K562 (cell line): ENCODE results near the gene BRAP. TPM values are rescaled to one million over a fixed set of nuclear protein-coding genes. Genes with fewer than 3 reads are reported as not detected.

Source experiments
- HNRNPL ChIP-seq: fragments of 200-400 bp; formaldehyde crosslinking; IDR thresholded peaks from 2 replicates; pipeline ENCODE4 v1.6.1; 2017; ENCODE audit warnings: low read depth, mild to moderate bottlenecking, low read length
- SAFB2 ChIP-seq: fragments of 200-400 bp; formaldehyde crosslinking; IDR thresholded peaks from 2 replicates; pipeline ENCODE4 v1.6.1; 2018; ENCODE audit warnings: borderline replicate concordance, low read length, low read depth, moderate library complexity; ENCODE audit not compliant: severe bottlenecking
- U2AF1 ChIP-seq: fragments of 200-400 bp; formaldehyde crosslinking; optimal IDR thresholded peaks from 2 replicates; pipeline ENCODE3; 2017; ENCODE audit warnings: mild to moderate bottlenecking, low read depth, low read length, moderate library complexity
- ZFX ChIP-seq: sonication (generic); formaldehyde crosslinking; IDR thresholded peaks from 2 replicates; pipeline ENCODE4 v1.8.0; 2022; ENCODE audit warnings: mild to moderate bottlenecking, missing genetic modification reagents, moderate library complexity
- ZNF134 ChIP-seq: fragments of 250-450 bp; sonication (Bioruptor Pico); conservative IDR thresholded peaks from 2 replicates; pipeline ENCODE4 v1.4.0; 2020
- ZNF140 ChIP-seq: fragments of 250-450 bp; sonication (Bioruptor Pico); IDR thresholded peaks from 2 replicates; pipeline ENCODE4 v1.8.0; 2021; ENCODE audit warnings: moderate library complexity, mild to moderate bottlenecking, inconsistent platforms
- ZNF408 ChIP-seq: fragments of 250-450 bp; sonication (Bioruptor Pico); IDR thresholded peaks from 2 replicates; pipeline ENCODE4 v1.4.0; 2020; ENCODE audit warnings: low read depth, mild to moderate bottlenecking, moderate library complexity
- ZNF444 ChIP-seq: fragments of 250-450 bp; sonication (Bioruptor Pico); IDR thresholded peaks from 2 replicates; pipeline ENCODE4 v1.4.0; 2020; ENCODE audit warnings: mild to moderate bottlenecking, moderate library complexity
- ZNF699 ChIP-seq: fragments of 250-450 bp; sonication (Bioruptor Pico); IDR thresholded peaks from 2 replicates; pipeline ENCODE4 v1.8.0; 2021; ENCODE audit warnings: mild to moderate bottlenecking, moderate library complexity; ENCODE audit not compliant: insufficient replicate concordance
- polyA plus RNA-seq, 8 experiments: library from polyadenylated mRNA; depleted of rRNA in 4 of 8; stranded (reverse) in 5 of 8; unstranded in 3 of 8; fragments of >200 nt; fragmentation: Nextera tagmentation in 2 of 8; fragmentation: Illumina TruSeq in 1 of 8; extraction: Ambion mirVana in 2 of 8; extraction: Trizol in 1 of 8; gene quantifications; 2 replicates each; pipeline versions ENCODE4 v1.2.1 to v1.2.3, GENCODE V29; 2011 to 2014; ENCODE audit warnings: inconsistent platforms in 1 of 8, missing spikeins in 1 of 8
- total RNA-seq, 7 experiments: library from RNA; depleted of rRNA in 6 of 7; stranded (reverse); fragments of >200 nt in 6 of 7; fragmentation: Illumina TruSeq in 2 of 7; extraction: Trizol in 2 of 7; gene quantifications; 2 replicates each; pipeline versions ENCODE4 v1.2.1 to v1.2.3, GENCODE V29; 2011 to 2021; ENCODE audit warnings: low replicate concordance in 1 of 7
- TF ChIP-seq, protein P1 (sequence below): fragments of 250-450 bp; sonication (Bioruptor Pico); IDR thresholded peaks from 2 replicates; pipeline ENCODE4 v1.8.0; 2021; ENCODE audit warnings: mild to moderate bottlenecking, moderate library complexity
- TF ChIP-seq, protein P2 (sequence below): fragments of 150-350 bp; IDR thresholded peaks from 2 replicates; pipeline ENCODE4 v1.6.1; 2014; ENCODE audit warnings: low read depth, mild to moderate bottlenecking, low read length, borderline replicate concordance

The BRAP gene
- total and polyA plus RNA-seq, 9 of the 15 experiments (the other 6 are each of a cell fraction or from before 2014, with no cell fraction given) = 2.2 to 32.6 (median 27.5) TPM

DNA sequence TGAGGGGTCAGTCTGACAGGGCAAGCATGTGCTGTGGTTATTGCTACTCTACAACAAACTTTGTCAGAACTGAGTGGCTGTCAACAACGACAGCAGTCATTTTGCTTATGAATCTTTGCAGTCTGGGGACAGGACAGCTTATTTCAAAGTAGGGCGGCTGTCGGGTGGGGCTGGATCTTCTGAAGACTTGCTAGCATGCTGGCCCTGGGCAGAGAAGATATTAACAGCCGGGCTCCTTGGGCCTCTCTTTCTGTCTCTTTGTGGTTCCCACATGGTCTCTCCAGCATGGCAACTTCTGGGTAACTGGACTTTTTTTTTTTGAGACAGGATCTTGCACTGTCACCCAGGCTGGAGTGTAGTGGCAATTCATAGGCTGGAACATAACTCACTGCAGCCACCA, 47.0 kb upstream of the BRAP start (continued):
- TF ChIP-seq, protein P1, sequence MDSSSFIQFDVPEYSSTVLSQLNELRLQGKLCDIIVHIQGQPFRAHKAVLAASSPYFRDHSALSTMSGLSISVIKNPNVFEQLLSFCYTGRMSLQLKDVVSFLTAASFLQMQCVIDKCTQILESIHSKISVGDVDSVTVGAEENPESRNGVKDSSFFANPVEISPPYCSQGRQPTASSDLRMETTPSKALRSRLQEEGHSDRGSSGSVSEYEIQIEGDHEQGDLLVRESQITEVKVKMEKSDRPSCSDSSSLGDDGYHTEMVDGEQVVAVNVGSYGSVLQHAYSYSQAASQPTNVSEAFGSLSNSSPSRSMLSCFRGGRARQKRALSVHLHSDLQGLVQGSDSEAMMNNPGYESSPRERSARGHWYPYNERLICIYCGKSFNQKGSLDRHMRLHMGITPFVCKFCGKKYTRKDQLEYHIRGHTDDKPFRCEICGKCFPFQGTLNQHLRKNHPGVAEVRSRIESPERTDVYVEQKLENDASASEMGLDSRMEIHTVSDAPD = no peak
- TF ChIP-seq ZNF444 (CRISPR knock-in tag) (no peak), ZNF699 (CRISPR knock-in tag) (no peak), U2AF1 (no peak), ZFX (CRISPR knock-in tag) (no peak), ZNF408 (CRISPR knock-in tag) (no peak), ZNF134 (CRISPR knock-in tag) (no peak), ZNF140 (CRISPR knock-in tag) (no peak), HNRNPL (no peak), SAFB2 (no peak)
- TF ChIP-seq, protein P2, sequence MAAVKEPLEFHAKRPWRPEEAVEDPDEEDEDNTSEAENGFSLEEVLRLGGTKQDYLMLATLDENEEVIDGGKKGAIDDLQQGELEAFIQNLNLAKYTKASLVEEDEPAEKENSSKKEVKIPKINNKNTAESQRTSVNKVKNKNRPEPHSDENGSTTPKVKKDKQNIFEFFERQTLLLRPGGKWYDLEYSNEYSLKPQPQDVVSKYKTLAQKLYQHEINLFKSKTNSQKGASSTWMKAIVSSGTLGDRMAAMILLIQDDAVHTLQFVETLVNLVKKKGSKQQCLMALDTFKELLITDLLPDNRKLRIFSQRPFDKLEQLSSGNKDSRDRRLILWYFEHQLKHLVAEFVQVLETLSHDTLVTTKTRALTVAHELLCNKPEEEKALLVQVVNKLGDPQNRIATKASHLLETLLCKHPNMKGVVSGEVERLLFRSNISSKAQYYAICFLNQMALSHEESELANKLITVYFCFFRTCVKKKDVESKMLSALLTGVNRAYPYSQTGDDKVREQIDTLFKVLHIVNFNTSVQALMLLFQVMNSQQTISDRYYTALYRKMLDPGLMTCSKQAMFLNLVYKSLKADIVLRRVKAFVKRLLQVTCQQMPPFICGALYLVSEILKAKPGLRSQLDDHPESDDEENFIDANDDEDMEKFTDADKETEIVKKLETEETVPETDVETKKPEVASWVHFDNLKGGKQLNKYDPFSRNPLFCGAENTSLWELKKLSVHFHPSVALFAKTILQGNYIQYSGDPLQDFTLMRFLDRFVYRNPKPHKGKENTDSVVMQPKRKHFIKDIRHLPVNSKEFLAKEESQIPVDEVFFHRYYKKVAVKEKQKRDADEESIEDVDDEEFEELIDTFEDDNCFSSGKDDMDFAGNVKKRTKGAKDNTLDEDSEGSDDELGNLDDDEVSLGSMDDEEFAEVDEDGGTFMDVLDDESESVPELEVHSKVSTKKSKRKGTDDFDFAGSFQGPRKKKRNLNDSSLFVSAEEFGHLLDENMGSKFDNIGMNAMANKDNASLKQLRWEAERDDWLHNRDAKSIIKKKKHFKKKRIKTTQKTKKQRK = no peak
